Dendritic cell treated with granulocyte-macrophage colony-stimulating factor and Interleukin-4, amounts not matched to agents 40 ng/mL and 50 ng/mL, for 4 days (primary cell): ENCODE results near the gene OLA1.
"Not testable (repeated sequence)": the region's sequence is repeated elsewhere in the genome, so short reads cannot be mapped to it uniquely, and the experiment has no call there.

Source experiments
- H3K27ac Mint-ChIP-seq: one replicate; pipeline ENCODE4 v1.8.0; 2022; ENCODE audit warnings: mild to moderate bottlenecking, mixed read lengths
- H3K27me3 Mint-ChIP-seq: one replicate; pipeline ENCODE4 v1.8.0; 2022; ENCODE audit warnings: mild to moderate bottlenecking, mixed read lengths
- H3K36me3 Mint-ChIP-seq: one replicate; pipeline ENCODE4 v1.8.0; 2022; ENCODE audit warnings: low read depth, mixed read lengths
- H3K4me1 Mint-ChIP-seq: one replicate; pipeline ENCODE4 v1.8.0; 2022; ENCODE audit warnings: low read depth, mixed read lengths
- H3K4me3 Mint-ChIP-seq: one replicate; pipeline ENCODE4 v1.8.0; 2022; ENCODE audit warnings: mild to moderate bottlenecking, moderate library complexity, mixed read lengths
- H3K9me3 Mint-ChIP-seq: one replicate; pipeline ENCODE4 v1.8.0; 2022; ENCODE audit warnings: mixed read lengths
- intact Hi-C: fragments of 100-400 bp; cut with micrococcal nuclease; formaldehyde crosslinking; loops from one replicate; pipeline ENCODE4 v1.15.0; 2022

The OLA1 gene

DNA sequence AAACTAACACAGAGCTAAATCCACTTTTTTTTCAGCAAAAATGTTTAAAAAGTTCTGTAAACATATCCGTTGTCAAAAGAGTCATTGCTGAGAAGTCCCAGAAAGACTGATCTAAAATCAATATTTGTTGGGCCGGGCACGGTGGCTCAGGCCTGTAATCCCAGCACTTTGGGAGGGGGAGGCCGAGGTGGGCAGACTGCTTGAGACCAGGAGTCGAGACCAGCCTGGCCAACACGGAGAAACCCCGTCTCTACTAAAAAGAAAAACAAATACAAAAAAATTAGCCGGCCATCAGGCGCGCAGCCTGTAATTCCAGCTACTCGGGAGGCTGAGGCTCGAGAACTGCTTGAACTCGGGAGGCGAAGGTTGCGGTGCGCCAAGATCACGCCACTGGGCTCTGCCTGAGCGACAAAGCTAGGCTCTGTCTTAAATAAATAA is 1.4 kb downstream of the OLA1 start:
- peaks cover 9% of the 10 kb centered on the region for H3K4me1 Mint-ChIP-seq
- H3K27ac Mint-ChIP-seq: no peak overlapping the region
- H3K9me3 Mint-ChIP-seq: no peaks in the 10 kb centered on the region
- H3K4me3 Mint-ChIP-seq: no peak overlapping the region
- H3K36me3 Mint-ChIP-seq: peaks cover 43% of the 10 kb centered on the region
- no peaks in the 10 kb centered on the region for H3K27me3 Mint-ChIP-seq
- intact Hi-C loops: loop anchor here (5.0 kb wide), 1 partner anchor 80 kb away; no protein-coding TSS in a partner anchor

DNA sequence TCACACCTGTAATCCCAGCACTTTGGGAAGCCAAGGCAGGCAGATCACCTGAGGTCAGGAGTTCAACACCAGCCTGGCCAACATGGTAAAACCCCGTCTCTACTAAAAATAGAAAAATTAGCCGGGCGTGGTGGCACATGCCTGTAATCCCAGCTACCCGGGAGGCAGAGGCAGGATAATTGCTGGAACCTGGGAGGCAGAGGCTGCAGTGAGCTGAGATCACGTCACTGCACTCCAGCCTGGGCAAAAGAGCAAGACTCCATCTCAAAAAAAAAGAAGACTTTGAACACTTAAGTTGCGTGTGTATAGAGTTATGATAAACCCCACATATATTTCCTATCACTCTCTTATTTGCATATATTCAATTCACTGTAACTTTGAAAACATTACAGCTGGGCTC is 2.7 kb downstream of the OLA1 start:
- H3K27me3 Mint-ChIP-seq, H3K9me3 Mint-ChIP-seq, H3K4me1 Mint-ChIP-seq, H3K27ac Mint-ChIP-seq, H3K4me3 Mint-ChIP-seq: not testable (repeated sequence)
- intact Hi-C loops: loop anchor here (5.0 kb wide), 1 partner anchor 82 kb away; no protein-coding TSS in a partner anchor
- H3K36me3 Mint-ChIP-seq: peaks cover 52% of the 10 kb centered on the region

DNA sequence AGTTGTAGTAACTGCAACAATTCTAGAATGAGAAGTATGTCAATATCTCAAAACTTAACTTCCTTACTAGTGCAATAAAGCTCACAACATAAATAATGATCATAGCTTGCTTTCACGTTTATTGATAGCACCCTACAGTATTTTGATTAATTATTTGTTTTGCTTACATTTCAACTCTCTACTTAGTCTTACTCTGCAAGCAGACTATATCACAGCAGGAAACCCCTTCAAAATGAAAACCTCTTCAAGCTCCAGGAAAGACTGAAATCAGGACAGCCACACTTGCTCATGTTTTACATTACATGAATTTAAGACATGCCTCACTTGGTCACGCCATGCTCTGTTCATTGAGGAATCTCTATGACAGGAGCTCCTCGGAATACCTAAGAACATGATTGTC is 3.3 kb downstream of the OLA1 start:
- H3K9me3 Mint-ChIP-seq: no peaks in the 10 kb centered on the region
- H3K27ac Mint-ChIP-seq: no peak overlapping the region
- H3K36me3 Mint-ChIP-seq: peaks cover 52% of the 10 kb centered on the region
- intact Hi-C loops: loop anchor here (5.0 kb wide), 1 partner anchor 82 kb away; no protein-coding TSS in a partner anchor
- peaks cover 9% of the 10 kb centered on the region for H3K4me1 Mint-ChIP-seq
- no peak overlapping the region for H3K4me3 Mint-ChIP-seq
- H3K27me3 Mint-ChIP-seq: no peaks in the 10 kb centered on the region

DNA sequence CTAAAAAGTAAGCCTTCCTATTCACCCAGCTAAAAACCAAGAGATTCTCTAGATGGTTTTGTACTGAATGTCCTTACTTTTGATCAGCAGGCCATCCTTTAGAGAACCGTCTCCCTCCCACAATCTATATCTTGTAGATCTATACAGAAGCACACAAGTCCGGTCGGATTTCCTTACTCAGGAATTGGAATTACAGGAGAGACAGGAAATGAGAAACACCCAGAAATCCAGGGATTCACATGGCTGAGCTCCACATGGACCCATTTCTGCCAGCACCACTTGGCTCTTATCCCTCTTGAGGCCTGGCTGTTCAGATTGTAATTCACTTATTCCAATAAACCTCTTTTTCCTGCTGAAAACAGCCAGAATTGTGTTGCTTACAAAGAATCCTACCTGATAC is 4.5 kb downstream of the OLA1 start:
- H3K27ac Mint-ChIP-seq: no peak overlapping the region
- H3K27me3 Mint-ChIP-seq: no peaks in the 10 kb centered on the region
- H3K4me1 Mint-ChIP-seq: peaks cover 9% of the 10 kb centered on the region
- peaks cover 52% of the 10 kb centered on the region for H3K36me3 Mint-ChIP-seq
- H3K9me3 Mint-ChIP-seq: no peaks in the 10 kb centered on the region
- intact Hi-C loops: no loop called here
- no peak overlapping the region for H3K4me3 Mint-ChIP-seq

DNA sequence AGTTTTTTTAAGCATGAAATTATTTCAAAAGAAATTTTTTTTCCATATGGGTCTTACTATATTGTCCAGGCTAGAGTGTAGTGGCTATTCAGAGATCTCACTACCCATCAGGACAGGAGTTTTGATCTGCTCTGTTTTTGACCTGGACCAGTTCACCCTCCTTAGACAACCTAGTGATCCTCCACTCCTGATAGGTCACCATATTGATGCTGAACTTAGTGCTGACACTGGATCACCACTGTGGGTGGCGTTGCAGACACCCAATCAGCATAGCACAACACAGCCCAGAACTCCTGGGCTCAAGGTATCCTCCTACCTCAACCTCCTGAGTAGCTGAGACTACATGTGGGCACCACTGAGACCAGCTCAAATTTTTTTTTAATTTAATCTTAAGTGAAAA is 8.2 kb downstream of the OLA1 start:
- no peak overlapping the region for H3K27ac Mint-ChIP-seq
- H3K4me3 Mint-ChIP-seq: no peak overlapping the region
- H3K9me3 Mint-ChIP-seq: no peaks in the 10 kb centered on the region
- no peaks in the 10 kb centered on the region for H3K27me3 Mint-ChIP-seq
- no peaks in the 10 kb centered on the region for H3K4me1 Mint-ChIP-seq
- peaks cover 28% of the 10 kb centered on the region for H3K36me3 Mint-ChIP-seq
- intact Hi-C loops: no loop called here

DNA sequence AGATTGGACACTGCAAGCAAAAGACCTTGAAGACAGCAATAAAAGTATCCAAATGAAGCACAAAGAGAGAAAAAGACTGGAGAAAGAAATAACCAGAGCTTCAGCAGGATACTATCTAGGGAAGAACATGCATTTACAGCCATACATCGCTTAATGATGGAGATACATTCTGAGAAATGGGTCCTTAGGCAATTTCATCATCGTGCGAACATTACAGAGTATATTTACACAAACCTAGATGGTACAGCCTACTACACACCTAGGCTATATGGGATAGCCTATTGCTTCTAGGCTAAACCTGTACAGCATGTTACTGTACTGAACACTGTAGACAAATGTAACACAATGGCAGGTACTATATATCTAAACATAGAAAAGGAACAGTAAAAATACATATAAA is 11.9 kb downstream of the OLA1 start:
- Mint-ChIP-seq H3K4me3 (no peak overlapping the region), H3K4me1 (peaks cover 15% of the 10 kb centered on the region), H3K27me3 (no peaks in the 10 kb centered on the region), H3K27ac (no peak overlapping the region), H3K36me3 (peaks cover 3% of the 10 kb centered on the region), H3K9me3 (no peaks in the 10 kb centered on the region)
- intact Hi-C loops: no loop called here

DNA sequence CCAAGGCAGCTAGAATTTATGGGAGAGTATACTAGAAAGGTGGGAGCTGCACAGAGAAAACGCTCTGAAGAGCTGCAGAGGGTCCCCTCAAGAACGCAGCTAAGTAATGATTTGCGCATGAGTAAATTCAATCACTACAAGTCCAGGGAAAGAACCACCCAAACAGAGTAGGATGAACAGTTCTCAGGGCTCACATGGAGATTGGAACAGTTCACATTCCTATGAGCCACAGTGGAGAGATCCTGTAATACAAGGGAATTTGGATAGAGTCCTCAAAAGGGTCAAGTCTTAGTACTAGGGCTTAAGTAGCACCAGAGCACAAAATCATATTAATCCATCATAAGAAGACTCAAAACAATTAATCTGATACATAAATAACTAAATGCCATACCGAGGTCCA is 12.7 kb downstream of the OLA1 start:
- H3K4me1 Mint-ChIP-seq: peaks cover 15% of the 10 kb centered on the region
- H3K36me3 Mint-ChIP-seq: no peaks in the 10 kb centered on the region
- H3K9me3 Mint-ChIP-seq: no peaks in the 10 kb centered on the region
- H3K27ac Mint-ChIP-seq: no peak overlapping the region
- intact Hi-C loops: no loop called here
- H3K27me3 Mint-ChIP-seq: no peaks in the 10 kb centered on the region
- no peak overlapping the region for H3K4me3 Mint-ChIP-seq

DNA sequence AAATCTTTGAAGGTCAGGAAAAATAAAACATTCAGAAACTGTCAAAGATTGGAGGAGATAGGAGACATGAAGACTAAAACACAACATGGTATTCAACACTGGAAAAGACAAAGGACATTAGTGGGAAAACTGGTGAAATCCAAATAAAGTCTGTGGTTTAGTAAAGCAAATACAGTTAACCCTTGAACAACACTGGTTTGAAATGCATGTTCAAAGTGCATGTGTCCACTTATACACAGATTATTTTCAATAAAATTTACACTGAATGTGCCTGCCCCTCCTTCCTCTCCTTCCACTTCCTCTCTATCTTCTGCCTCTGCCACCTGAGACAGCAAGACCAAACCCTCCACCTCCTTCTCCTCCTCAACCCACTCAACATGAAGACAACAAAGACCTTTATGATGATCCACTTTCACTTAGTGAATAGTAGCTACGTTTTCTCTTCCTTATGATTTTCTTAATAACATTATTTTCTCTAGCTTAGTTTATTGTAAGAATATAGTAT is 14.5 kb downstream of the OLA1 start:
- Mint-ChIP-seq H3K36me3 (peaks cover 4% of the 10 kb centered on the region), H3K27me3 (no peaks in the 10 kb centered on the region), H3K4me3 (no peak overlapping the region), H3K9me3 (no peaks in the 10 kb centered on the region), H3K27ac (no peak overlapping the region), H3K4me1 (peaks cover 15% of the 10 kb centered on the region)
- intact Hi-C loops: no loop called here

DNA sequence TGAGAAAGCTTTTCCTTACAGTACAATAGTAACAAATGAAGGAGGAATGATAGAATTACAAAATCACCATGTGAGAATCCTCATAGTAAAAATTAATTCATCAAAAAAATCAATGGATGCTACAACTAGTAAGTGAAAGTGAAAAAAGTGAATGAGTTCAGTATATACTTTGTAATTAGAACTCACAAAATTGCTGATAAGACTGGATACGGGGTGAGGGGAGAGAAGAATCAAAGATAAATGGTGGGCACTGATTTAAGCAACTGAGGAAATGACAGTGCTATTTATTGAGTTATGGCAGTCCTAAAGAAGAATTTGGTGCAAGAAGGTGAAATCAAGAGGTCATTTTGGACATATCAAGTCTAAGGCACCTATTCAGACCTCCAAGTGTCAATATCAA is 20.6 kb downstream of the OLA1 start:
- no peak overlapping the region for H3K27ac Mint-ChIP-seq

DNA sequence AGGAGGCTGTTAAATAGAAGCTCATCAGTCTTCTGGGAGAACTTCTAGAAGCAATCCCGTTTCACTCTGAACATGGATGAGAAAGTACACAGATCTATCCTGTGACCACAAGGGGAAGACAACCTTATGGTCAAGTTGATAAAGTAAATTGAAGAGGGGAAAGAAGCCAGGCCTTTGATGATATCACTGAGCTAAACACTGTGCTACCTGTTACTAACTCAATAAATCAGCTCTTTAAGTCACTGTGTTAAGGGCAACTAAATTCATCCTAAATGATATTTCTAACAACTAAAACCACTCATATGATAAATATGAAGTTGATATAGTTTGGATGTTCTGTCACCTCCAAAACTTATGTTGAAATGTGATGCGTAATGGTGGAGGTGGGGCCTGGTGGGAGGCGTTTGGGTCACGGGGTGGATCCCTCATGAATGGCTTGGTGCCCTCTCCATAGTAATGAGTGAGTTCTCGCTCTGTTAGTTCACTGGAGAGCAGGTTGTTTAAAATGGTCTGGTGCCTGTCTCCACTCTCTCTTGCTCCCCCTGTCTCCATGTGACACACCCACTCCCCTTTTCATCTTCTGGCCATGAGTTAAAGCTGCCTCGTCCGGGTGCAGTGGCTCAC is 23.6 kb downstream of the OLA1 start:
- Mint-ChIP-seq H3K27ac (no peak overlapping the region), H3K27me3 (no peaks in the 10 kb centered on the region), H3K4me1 (no peaks in the 10 kb centered on the region)

More for the DNA sequence above, 20.6 kb downstream of the OLA1 start:
- Mint-ChIP-seq H3K4me3 (no peak overlapping the region), H3K36me3 (peaks cover 37% of the 10 kb centered on the region), H3K27me3 (no peaks in the 10 kb centered on the region), H3K4me1 (peaks cover 5% of the 10 kb centered on the region), H3K9me3 (no peaks in the 10 kb centered on the region)
- intact Hi-C loops: no loop called here

DNA sequence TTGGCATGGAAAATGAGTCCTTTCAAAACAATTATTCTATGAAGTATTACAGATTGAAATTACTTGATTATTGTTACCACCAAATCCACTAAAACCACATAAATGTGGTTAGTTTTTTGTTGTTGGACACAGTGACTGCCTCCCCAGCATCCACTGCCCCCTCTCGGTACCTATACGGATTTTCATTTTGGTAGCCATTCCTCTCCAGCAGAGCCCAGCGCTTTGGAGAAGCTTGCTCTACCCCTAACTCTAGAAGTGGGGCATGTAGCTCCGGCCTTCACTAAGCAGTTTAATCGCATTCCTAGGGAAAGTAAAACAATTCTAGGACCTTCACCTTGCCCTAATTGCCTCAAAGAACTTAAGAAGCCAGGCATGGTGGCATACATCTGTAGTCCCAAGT is 24.2 kb downstream of the OLA1 start:
- Mint-ChIP-seq H3K4me1 (no peaks in the 10 kb centered on the region), H3K9me3 (no peaks in the 10 kb centered on the region), H3K27ac (no peak overlapping the region)

More for the DNA sequence above, 23.6 kb downstream of the OLA1 start:
- Mint-ChIP-seq H3K4me3 (no peak overlapping the region), H3K36me3 (peaks cover 37% of the 10 kb centered on the region), H3K9me3 (no peaks in the 10 kb centered on the region)
- intact Hi-C loops: no loop called here

DNA sequence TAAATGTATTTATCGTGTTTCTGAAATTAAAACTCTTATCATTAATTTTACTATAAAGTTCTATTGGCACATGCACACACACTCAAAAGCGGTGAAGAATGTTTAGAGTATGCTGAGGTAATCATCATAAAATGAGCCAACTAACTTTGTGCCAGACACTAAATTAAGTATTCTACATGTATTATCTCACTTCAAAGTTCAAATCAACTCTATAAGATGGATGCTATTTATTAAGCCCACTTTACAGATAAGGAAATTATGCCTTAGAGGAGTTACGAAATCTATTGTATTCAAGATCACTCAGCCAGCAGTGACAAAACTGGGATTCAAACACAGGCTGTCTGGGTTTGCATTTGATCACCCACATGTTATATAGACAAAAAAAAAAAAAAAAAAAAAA is 24.9 kb downstream of the OLA1 start:
- intact Hi-C loops: no loop called here
- Mint-ChIP-seq H3K4me1 (no peaks in the 10 kb centered on the region), H3K27me3 (no peaks in the 10 kb centered on the region), H3K4me3 (no peak overlapping the region), H3K27ac (no peak overlapping the region), H3K9me3 (no peaks in the 10 kb centered on the region), H3K36me3 (peaks cover 29% of the 10 kb centered on the region)

More for the DNA sequence above, 24.2 kb downstream of the OLA1 start:
- H3K36me3 Mint-ChIP-seq: peaks cover 35% of the 10 kb centered on the region
- H3K4me3 Mint-ChIP-seq: no peak overlapping the region
- intact Hi-C loops: no loop called here
- H3K27me3 Mint-ChIP-seq: no peaks in the 10 kb centered on the region

DNA sequence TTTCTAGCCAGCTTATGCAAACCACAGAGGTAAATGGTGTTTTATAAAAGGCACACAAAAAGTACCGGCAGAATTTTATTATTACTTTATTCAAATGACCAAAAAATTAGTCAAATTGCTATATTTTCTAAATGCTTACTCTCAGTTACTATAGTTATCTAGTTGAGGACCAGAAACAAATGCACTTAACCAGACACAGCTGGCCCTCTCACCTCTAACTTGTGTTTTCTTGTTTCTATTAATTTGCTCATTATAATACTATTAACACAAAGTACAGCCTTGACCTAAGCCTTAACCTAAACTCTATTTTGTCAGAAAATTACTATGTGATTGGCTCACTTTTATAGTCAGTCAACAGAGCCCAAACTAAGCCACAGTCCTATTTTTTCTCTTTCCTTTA is 26.2 kb downstream of the OLA1 start:
- peaks cover 22% of the 10 kb centered on the region for H3K36me3 Mint-ChIP-seq
- no peak overlapping the region for H3K4me3 Mint-ChIP-seq
- H3K9me3 Mint-ChIP-seq: no peaks in the 10 kb centered on the region
- H3K4me1 Mint-ChIP-seq: no peaks in the 10 kb centered on the region
- no peak overlapping the region for H3K27ac Mint-ChIP-seq
- intact Hi-C loops: no loop called here
- no peaks in the 10 kb centered on the region for H3K27me3 Mint-ChIP-seq

DNA sequence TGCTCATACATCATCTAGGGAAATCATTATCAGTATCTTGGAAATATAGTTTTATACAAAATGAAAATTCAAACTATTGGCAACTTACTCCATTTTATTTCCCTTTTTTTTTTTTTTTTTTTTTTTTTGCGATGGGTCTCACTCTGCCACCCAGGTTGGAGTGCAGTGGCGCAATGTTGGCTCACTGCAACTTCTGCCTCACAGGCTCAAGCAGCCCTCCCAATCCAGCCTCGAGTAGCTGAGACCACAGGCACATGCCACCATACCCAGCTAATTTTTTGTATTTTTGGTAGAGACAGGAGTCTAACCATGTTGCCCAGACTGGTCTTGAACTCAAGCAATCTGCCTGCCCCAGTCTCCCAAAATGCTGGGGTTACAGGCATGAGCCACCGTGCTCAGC is 29.0 kb downstream of the OLA1 start:
- no peaks in the 10 kb centered on the region for H3K27me3 Mint-ChIP-seq
- H3K9me3 Mint-ChIP-seq: no peaks in the 10 kb centered on the region
- no peak overlapping the region for H3K4me3 Mint-ChIP-seq
- intact Hi-C loops: no loop called here
- peaks cover 3% of the 10 kb centered on the region for H3K36me3 Mint-ChIP-seq
- no peak overlapping the region for H3K27ac Mint-ChIP-seq
- no peaks in the 10 kb centered on the region for H3K4me1 Mint-ChIP-seq

DNA sequence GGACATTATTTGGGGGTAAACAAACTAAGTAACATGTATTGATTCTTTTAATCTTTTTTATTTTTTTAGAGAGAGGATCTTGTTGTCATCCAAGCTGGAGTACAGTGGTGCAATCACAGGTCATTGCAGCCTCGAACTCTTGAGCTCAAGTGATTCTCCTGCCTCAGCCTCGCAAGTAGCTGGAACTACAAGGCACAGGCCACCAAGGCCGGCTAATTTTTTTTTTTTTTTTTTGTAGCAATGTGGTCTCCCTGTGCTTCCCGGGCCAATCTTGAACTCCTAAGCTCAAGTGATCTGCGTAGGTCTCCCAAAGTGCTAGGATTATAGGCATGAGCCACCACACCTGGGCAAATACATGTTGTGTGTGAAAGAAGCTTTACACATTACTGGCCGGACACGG is 29.6 kb downstream of the OLA1 start:
- intact Hi-C loops: no loop called here
- no peaks in the 10 kb centered on the region for H3K4me1 Mint-ChIP-seq
- no peak overlapping the region for H3K4me3 Mint-ChIP-seq
- no peaks in the 10 kb centered on the region for H3K9me3 Mint-ChIP-seq
- no peaks in the 10 kb centered on the region for H3K36me3 Mint-ChIP-seq
- no peak overlapping the region for H3K27ac Mint-ChIP-seq
- no peaks in the 10 kb centered on the region for H3K27me3 Mint-ChIP-seq
